Activated CD4-positive, alpha-beta T cell treated with anti-CD3 and anti-CD28 coated beads, Interleukin-2, Interleukin-4, amounts not matched to agents 100 ng/mL and 50 ng/mL, durations not matched to agents 16 hours and 8 hours (primary cell): ENCODE data around the gene EGFL6.

ENCODE experiments used
- DNase-seq: peaks from one replicate; pipeline ENCODE4 v3.0.0-alpha.2; 2020; ENCODE audit warnings: low spot score

EGFL6 gene, protein sequence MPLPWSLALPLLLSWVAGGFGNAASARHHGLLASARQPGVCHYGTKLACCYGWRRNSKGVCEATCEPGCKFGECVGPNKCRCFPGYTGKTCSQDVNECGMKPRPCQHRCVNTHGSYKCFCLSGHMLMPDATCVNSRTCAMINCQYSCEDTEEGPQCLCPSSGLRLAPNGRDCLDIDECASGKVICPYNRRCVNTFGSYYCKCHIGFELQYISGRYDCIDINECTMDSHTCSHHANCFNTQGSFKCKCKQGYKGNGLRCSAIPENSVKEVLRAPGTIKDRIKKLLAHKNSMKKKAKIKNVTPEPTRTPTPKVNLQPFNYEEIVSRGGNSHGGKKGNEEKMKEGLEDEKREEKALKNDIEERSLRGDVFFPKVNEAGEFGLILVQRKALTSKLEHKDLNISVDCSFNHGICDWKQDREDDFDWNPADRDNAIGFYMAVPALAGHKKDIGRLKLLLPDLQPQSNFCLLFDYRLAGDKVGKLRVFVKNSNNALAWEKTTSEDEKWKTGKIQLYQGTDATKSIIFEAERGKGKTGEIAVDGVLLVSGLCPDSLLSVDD

DNA sequence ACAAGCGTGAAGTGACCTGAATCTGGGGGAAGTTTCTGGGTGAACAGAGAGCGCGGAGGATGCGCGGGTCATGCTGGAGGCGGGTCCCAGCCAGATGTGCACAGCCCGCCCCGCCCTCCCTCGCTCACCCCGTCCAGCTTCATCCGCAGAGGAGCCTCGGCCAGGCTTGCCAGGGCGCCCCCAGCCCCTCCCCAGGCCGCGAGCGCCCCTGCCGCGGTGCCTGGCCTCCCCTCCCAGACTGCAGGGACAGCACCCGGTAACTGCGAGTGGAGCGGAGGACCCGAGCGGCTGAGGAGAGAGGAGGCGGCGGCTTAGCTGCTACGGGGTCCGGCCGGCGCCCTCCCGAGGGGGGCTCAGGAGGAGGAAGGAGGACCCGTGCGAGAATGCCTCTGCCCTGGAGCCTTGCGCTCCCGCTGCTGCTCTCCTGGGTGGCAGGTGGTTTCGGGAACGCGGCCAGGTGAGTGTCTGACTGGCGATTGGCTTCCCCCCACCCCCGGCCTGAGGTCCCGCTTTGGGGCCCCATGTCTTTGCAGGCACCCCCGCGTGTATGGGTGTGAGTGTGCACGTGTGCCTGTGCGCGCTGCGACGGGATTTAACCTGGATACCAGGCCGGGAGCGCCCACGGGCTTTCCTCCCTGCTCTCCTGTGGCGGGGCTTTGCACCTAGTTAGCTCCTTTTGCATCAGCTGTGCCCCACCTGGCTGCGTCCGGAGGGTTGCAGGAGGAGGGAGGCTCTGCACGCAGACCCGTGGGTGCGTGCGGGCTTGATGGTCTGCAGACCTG lies at the start of gene EGFL6:
TSS of gene EGFL6 (plus strand) at position 123 of the 782 bp plus-strand sequence. CDS start at position 384, 261 bp downstream.
- DNase-seq = no peak

DNA sequence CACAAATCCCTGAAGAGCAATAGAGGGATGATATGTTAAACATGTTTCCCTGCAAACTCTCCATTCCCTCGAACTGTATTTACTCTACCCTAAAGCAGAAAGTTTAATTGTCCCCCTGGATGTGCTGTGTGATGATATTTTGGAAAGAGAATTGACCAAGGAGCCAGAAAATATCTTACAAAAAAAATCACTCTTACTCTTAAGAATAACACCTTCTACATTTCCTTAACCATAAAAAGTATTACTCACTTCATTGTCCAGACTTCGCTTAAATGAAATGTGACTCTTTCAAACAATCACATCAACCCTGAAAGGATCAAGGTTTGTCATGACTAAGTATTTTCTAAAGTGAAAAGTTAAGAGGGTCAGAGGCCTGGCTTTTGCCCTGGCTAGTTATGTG lies 49.0 kb upstream of the EGFL6 start:
- no peak for DNase-seq

DNA sequence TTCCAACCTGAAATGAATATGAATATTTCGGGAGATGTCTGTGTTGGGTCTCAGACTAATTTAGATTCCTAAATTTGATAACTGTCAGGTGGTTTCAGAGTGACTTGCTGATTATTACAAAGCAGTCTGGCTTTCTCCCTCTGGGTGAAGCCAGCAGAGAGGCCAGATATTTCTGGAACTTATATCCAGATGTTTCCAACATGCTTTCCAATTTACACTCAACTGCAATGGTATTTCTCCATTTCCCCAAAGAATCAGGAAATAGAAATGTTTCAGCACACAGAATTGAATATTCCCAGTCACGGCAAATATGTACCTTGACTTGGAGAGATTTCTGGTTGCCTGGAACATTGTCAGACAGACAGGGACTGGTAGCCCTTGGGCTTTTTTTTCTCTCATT lies 48.5 kb upstream of the EGFL6 start:
- DNase-seq = no peak

DNA sequence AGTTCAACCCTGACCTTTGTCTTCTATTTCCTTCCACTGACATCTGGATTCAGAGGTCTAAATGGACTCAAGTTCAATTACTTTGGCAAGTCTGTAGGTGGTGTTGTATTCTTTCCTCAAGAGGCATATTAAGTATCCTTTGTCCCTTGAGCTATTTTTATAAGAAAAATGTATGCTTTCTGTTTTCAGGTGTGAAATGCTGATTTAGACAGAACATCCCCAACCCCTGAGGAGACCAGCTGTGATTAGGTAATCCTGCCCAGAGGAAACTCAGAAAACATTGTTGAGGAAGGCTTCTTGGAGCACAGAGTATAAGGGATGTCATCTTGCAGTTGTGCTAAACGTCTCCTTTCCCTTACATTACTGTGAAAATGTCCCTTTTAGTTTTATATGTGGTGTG lies 46.6 kb upstream of the EGFL6 start:
- DNase-seq = no peak

DNA sequence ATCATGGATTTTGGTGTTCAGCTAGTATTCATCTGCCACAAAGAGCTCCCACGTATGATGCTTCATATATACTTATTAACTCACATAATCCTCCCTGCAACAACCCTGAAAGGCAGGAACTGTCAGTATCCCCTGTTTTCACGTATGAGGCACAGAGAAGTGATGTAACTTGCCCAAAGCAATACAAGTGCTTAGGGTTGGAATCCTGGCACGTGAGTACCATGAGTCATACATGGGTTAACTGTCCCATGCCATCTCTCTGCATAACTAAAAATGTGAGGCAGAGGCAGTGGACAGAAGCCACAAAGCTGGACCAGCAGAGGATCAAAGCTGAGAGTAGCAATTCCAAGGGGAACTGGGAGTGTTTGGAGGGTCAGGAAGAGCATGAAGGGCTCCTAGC lies 35.7 kb upstream of the EGFL6 start:
- DNase-seq = no peak

DNA sequence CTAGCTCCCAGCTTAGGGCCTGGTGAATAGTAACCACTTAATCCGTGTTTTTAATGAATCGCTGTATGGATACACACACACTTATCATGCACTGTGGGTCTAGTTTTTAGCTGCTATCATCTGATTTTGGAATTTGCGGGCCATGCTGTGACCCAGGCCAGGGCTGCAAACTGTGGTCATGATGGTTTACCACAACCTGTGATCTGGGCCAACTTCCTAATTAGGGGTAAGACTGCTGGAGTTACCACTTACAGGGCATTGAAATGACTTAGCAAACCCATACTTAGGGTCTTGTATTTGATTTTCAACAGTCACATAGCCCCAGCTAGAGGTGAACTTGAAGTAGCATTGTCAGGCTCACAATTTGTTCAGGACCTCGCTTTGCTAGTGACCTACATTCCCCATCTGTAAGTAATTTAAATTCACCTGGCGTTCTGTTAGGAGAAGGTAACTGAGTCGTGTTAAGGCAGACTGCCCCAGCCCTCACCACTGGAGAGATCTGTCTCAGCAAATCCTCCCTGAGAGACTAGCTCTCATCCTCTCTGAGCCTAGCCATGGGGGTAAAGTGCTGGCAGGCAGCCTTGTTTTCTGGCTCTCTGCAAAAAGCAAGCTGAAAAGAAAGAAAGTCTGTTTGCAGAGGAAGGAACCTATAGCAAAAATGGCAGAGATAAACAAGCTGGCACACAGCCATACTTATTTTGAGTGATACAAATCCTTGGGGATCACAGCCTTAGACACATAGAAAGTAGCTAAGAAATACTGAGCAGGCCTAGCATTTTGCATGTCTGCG lies 33.8 kb upstream of the EGFL6 start:
- DNase-seq = no peak

DNA sequence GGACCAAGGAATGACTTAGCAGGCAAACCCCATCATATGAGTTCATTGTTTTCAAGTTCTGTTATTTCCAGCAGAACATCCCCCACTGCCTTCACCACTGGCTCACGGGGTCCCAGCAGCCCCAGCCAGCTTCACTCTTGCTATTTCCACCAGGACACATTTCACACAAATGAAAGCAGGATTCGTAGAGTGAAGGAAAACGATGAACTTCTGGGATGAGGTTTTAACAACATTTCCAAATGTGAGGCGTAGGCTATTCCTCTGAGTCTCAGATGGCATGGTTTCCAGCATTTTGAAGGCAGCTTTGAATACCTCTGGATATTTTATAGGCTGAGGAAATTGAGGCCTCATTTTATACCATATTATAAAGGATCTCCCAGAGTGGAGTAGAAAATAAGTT lies 32.9 kb upstream of the EGFL6 start:
- DNase-seq = no peak

DNA sequence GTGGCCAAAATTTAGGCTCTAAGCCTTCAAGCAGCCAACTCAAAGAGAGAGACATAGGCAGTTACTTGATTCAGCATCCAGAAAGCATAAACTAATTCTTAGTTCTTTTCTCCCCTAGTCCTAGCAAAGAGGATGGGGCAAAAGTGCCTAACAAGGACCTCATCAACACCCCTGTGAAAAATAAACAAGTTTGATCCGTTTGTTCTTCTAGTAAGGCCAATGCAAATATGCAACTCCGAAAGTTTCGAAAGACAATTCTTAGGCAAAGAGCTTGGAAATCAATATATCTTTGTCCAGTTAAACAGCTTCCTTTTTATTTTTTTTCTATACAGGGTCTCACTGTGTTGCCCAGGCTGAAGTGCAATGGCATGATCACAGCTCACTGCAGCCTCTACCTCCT lies 31.0 kb upstream of the EGFL6 start:
- no peak for DNase-seq

DNA sequence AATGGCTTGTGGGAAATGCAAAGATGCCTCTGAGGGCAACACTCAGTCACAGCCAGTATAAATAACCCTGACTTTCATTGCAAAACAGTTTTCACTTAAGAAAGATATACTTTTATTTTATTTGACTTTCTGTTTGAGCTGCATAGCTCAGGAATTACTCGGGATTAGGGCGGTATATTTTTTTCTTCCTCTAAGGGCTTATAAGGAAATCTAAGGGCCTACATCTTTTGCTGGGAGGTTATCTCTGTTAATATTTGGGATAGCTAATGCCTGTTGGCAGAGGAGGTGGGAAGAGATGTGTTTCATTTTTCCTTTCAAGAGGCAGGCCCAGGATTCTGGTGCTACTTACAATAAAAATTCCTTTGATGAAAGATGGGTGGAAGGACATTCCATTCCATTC lies 28.8 kb upstream of the EGFL6 start:
- DNase-seq = no peak

DNA sequence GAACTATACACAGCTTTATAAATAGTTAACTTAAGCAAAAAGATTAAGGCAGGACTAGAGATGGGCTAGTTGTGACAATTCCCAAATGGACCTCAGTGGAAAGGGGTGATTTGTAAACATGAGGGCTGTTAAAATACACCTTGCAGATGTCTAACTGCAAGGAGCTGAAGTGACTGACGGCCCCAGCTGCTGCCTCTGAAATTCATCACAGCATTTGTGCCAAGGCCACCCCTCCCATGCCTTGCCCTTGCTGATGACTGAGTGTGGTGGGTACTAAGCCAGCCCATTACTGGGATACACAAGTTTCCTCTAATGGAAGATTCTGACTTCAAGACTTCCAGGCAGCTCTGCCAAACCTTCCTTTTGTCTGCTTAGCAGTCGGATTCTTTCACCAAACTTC lies 23.7 kb upstream of the EGFL6 start:
- DNase-seq = no peak

DNA sequence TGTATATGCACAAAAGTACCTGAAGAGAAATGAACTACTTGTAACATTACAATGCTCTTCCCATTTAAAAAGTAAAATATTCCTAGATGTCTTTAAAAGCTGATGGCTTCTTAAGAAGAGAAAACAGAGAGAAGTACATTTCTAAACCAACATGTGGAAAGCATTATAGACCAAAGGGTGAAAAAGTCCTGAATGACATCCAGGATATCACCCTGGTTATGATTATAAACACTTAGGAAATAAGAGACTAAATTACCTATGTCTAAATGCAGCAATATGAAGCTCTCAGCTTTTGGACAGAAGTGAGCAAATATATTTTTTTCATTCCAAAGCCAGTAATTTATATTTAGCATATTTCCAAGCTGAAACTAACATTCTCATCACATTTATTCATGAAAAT lies 21.7 kb upstream of the EGFL6 start:
- no peak for DNase-seq

DNA sequence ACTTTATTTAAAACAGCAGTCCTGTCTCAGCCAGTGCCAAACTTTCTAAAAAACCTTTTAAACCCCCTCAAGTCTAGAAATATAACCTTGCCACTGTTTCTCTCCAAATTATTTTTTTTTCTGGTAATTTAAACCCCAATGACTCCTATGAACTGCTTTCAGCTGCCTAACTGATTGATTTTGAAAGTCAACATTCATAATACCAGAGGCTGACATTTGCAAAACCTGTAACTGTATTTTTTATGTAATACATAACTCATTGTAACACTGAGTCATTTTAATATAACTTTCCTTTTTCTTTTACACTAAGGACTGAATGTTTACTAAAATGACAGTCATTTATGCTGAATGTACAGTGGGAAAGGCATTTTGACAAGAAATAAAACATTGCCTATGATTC lies 19.1 kb upstream of the EGFL6 start:
- DNase-seq = peak; percentile 31

DNA sequence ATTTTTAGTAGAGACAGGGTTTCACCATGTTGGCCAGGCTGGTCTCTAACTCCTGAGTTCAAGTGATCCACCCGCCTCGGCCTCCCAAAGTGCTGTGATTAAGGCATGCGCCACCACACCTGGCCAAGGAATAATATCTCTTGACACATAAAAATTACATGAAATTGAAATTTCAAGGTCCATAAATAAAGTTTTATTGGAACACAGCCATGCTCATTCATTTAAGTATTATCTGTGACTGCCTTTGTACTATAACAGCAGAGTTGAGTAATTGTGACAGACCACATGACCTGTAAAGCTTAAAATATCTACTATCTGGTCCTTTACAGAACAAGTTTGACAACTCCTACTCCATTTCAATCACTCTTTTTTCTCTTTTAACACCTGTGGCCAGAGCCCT lies 17.8 kb upstream of the EGFL6 start:
- DNase-seq = no peak

DNA sequence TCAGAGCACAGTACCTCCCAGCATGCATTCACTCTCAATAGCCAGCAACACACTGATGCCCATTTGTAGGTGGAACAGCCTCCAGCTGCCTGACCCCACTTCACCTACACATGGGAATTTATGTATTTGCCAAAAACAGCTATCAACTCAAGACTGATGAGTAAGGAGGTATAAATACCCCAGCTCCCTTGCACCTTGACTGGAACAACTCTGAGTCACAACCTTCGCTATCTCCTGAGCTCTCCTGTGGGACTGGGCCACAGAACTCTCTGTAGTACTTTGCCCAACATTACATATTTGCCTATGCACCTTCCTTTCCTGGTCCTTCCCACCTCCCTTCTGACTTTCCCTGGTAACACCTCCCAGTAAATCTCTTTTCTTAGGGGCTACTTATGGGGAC lies 16.5 kb upstream of the EGFL6 start:
- DNase-seq = no peak

DNA sequence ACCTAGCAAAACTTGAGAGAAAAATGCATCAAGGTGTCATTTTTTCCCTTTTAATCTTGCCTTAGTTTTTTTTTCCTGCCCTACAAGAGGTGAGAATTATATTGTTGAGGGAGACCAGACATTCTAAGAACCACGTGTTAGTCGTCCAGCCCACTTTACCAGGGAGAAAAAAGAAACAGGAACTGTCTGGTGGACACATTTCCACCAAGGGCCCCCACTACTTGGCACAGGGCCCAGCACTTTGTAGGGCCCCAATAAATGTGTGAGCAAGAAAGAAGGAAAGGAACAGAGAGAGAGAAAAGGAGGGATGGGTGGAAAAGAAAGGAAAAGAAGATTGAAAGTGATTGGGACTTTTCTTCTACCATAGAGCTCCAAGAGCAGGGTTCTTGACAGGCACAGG lies 3.9 kb upstream of the EGFL6 start:
- no peak for DNase-seq

DNA sequence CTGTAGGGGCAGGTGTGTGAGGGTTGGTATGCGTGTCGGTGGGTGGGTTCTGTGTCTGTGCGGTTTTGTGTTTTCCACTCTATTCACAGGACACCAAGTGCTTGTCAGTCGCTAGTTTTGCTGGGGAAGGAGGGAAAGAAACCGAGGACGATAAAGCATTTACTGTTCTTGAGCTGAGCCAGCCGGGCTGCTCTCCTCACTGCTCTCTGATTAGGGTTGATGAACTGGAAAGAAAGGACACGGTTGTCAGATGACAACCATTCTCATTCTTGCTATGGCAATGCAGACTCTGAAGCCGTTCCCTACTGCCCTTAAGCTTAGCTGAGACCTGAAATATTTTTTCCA lies 832 bp downstream of the EGFL6 start:
- no peak for DNase-seq

DNA sequence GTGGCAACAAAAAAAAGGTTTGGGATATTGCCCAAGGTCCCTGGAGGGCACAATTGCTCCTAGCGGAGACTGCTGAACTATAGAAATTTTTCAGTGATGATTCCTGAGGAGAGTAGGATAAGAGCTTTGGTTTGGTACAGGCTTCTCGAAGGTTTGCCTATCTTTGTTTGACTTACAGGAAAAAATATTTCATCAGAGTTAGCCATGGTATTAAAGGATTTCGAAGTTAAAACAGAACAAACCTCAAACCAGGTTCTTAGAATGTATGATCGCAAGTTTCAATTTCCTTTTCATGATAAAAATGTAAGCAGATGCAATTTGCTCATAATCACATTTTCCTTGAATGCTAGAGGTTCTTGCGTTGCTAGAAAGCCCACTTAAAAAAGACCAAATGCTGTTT lies 1.7 kb downstream of the EGFL6 start:
- DNase-seq = no peak

DNA sequence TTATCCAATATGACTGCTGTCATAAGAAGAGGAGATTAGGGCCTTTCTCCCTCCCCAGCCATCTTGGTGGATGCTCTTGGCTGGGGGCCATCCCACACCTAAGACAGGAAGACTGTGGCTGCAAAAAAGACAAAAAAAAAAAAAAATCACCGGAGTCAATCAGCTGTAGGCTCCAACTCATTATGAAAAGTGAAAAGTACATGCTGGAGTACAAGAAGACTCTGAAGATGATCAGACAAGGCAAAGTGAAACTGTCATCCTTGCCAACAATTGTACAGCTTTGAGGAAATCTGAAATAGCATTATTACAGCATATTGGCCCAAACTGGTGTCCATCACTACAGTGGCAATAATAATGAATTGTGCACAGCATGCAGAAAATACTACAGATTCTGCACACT lies 5.2 kb downstream of the EGFL6 start:
- peak; percentile 34 for DNase-seq

DNA sequence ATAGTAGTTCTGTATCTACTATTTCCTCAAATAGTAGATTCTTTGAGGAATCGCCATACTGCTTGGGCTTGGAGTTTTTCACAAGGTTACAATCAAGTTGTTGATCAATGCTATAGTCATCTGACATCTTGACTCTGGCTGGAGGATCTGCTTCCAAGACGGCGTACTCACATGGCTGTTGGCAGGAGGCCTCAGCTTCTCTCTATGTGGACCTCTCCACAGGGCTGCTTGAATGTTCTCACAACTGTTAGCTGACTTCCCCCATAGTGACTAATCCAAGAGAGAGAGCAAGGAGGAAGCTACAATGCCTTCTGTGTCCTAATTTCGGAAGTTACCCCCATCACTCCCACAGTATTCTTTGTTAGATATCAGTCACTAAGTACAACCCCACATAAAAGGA lies 10.3 kb downstream of the EGFL6 start:
- no peak for DNase-seq

DNA sequence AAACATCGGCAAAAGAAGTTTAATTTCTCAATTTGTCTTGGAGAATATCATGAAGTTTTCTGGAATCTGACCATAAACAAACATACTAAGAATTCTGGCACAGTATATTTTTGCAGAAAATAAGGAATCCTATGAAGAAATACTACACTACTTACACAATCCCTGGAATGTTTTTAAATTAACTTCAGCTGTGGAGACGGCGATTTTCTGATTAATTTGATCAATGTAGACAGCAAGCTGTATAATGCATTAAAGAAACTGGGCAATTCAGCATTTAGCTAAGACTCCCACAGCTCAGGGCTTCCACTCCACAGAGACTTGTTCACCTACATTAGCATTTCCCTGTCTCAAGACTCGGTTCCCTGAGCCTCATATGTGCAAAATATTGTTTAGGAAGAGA lies 12.2 kb downstream of the EGFL6 start:
- DNase-seq = no peak

DNA sequence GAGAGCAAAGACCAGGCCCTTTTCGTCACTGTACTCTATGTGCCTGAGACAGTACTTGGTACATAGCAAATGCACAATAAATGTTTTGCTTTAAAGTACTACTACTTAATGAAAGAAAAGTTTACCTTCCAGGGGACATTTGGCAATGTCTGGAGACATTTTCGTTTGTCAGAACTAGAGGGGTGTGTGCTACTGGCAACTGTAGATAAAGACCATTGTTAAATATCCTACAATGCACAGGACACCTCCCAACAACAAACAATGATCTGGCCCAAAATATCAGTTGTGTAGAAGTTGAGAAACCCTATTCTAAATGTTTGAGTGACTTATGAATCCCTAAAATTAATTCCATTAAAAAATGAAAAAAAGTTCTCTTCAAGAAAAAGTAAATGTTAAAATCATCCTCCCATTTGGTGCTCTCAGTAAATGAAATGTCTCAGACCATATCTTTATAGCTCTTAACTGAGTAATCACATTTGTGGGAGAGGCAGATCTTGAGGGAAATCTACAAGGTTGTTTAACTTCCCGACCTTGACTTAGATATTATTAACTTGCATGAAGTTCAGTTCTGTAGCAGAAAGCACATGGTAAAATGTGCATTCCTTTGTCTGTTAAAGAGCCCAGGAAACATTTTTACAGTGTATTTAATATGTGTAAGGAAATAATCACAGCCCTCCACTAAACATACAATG lies 18.5 kb downstream of the EGFL6 start:
- no peak for DNase-seq

DNA sequence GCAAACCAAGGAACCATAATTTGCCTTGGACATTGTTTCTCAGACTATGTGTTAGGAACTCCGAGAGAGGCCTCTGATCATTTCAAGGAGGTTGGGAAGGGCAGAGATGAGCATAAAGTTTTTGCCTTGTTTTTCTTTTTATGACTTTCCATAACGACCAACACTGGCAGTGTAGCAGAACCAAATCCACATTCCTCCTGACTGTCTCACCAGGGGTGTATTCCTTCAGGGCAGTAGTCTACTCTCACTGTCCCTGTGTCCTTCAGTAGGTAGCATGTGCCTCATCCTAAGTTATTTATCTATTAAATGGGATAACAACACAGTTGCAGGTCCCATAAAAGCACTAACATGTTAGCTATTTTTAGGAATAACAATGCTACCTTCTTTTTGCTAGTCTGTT lies 20.8 kb downstream of the EGFL6 start:
- DNase-seq = no peak
